Keratinocyte (primary cell): ENCODE measurements around the gene MYDGF.

Source experiments
- EZH2 ChIP-seq: IDR thresholded peaks from one replicate; pipeline ENCODE4 v1.6.1; 2012; ENCODE audit warnings: inconsistent platforms, mild to moderate bottlenecking, low read length, moderate library complexity
- TF ChIP-seq, protein P1 (sequence below), 3 experiments: IDR thresholded peaks in 1 of 3; conservative IDR thresholded peaks in 1 of 3; optimal IDR thresholded peaks in 1 of 3; 2 replicates in 2 of 3; 3 replicates in 1 of 3; pipeline versions ENCODE3 to v1.5.1; 2011; ENCODE audit warnings: low read length in 3 of 3, mild to moderate bottlenecking in 3 of 3, moderate library complexity in 2 of 3, control low read depth in 1 of 3, inconsistent platforms in 1 of 3; ENCODE audit not compliant: insufficient read depth in 2 of 3; ENCODE audit errors: extremely low read depth in 1 of 3

DNA sequence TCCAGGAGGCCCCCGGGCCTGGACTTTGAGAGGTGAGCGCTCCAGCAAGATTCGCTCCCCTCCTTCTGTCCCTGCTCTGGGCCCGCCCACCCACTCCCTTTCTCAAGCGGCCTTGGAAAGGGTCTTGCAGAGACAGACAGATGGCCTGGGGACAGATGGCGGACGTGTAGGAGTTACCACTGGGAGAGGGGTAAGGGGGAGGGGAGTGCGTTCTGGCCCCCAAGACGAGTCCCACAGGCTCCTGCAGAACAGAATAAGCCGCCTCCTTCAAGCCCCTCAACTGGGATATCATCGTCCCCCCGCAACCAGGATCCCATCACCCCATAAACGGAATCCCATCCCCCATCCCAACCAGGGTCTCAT, 34.4 kb downstream of the MYDGF start:
- no peak for TF ChIP-seq EZH2
- TF ChIP-seq, protein P1, sequence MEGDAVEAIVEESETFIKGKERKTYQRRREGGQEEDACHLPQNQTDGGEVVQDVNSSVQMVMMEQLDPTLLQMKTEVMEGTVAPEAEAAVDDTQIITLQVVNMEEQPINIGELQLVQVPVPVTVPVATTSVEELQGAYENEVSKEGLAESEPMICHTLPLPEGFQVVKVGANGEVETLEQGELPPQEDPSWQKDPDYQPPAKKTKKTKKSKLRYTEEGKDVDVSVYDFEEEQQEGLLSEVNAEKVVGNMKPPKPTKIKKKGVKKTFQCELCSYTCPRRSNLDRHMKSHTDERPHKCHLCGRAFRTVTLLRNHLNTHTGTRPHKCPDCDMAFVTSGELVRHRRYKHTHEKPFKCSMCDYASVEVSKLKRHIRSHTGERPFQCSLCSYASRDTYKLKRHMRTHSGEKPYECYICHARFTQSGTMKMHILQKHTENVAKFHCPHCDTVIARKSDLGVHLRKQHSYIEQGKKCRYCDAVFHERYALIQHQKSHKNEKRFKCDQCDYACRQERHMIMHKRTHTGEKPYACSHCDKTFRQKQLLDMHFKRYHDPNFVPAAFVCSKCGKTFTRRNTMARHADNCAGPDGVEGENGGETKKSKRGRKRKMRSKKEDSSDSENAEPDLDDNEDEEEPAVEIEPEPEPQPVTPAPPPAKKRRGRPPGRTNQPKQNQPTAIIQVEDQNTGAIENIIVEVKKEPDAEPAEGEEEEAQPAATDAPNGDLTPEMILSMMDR (optimal IDR thresholded peaks at IDR 0.05 in 1 of 3, IDR thresholded peaks at IDR 0.05 in 1 of 3, conservative IDR thresholded peaks at IDR 0.05 in 1 of 3; ENCODE audit: extremely low read depth in 1 of 3, insufficient read depth in 2 of 3, low read length in 3 of 3), result no peak
